Transverse colon (tissue), 4 donors: Measurements from ENCODE around the gene ABCG1. TPM values are rescaled to one million over a fixed set of nuclear protein-coding genes. Genes with fewer than 3 reads are reported as not detected.

Experiments used
- DNase-seq: peaks from one replicate; pipeline ENCODE4 v3.0.0-alpha.2; 2019
- H3K27ac ChIP-seq, 4 donors: fragments of 200-600 bp; sonication (generic); 2 replicates each; pipeline ENCODE4 v1.5.1; 2016 to 2018; ENCODE audit warnings: inconsistent platforms in 4 of 4
- H3K27me3 ChIP-seq: fragments of 200-600 bp; sonication (generic); 2 replicates; pipeline ENCODE4 v1.5.1; 2017; ENCODE audit warnings: inconsistent platforms
- H3K36me3 ChIP-seq, 4 donors: fragments of 200-600 bp; sonication (generic); 2 replicates each; pipeline ENCODE4 v1.5.1; 2017 to 2019; ENCODE audit warnings: inconsistent platforms in 4 of 4
- H3K4me1 ChIP-seq, 4 donors: fragments of 200-600 bp; sonication (generic); 2 replicates each; pipeline ENCODE4 v1.5.1; 2017 to 2020; ENCODE audit warnings: inconsistent platforms in 4 of 4
- H3K4me3 ChIP-seq, 4 donors: fragments of 200-600 bp; sonication (generic); 1 replicate in 1 of 4; 2 replicates in 3 of 4; pipeline versions ENCODE4 v1.5.1 to v1.6.1; 2017 to 2019; ENCODE audit warnings: inconsistent platforms in 4 of 4
- H3K9me3 ChIP-seq, 2 donors: fragments of 200-600 bp; sonication (generic); 2 replicates each; pipeline ENCODE4 v1.5.1; 2017 to 2019; ENCODE audit warnings: inconsistent platforms in 2 of 2
- CTCF ChIP-seq, 5 experiments: fragments of 200-600 bp in 3 of 5; fragments of 450-650 bp in 2 of 5; sonication (generic) in 3 of 5; IDR thresholded peaks; 1 replicate in 2 of 5; 2 replicates in 3 of 5; pipeline ENCODE4 v1.5.1; 2016 to 2017; ENCODE audit warnings: antibody characterized with exemption in 5 of 5, inconsistent platforms in 3 of 5, mild to moderate bottlenecking in 2 of 5, moderate library complexity in 1 of 5
- EP300 ChIP-seq: sonication (generic); formaldehyde crosslinking; IDR thresholded peaks from one replicate; pipeline ENCODE4 v1.6.1; 2017; ENCODE audit warnings: antibody characterized with exemption, low read depth
- POLR2A ChIP-seq: fragments of 450-650 bp; IDR thresholded peaks from one replicate; pipeline ENCODE4 v1.6.1; 2016; ENCODE audit warnings: antibody characterized with exemption, mild to moderate bottlenecking, moderate library complexity
- POLR2AphosphoS5 ChIP-seq, 3 donors: sonication (generic); formaldehyde crosslinking; IDR thresholded peaks; one replicate each; pipeline ENCODE4 v1.6.1; 2016; ENCODE audit warnings: antibody characterized with exemption in 3 of 3
- WGBS, 2 donors: methylation state at CpG; one replicate each; pipeline ENCODE4 v1.1.5; 2018; ENCODE audit warnings: low coverage in 1 of 2; 5-methylcytosine and 5-hydroxymethylcytosine counted together
- in situ Hi-C, 4 donors: fragments of 200-750 bp; cut with MboI; loops; one replicate each; pipeline versions ENCODE4 v1.15.0 to v1.15.1; 2017; ENCODE audit warnings: low sequenced_read_pairs in 3 of 4, low pct_ligation_motif_present in 1 of 4, low pct_unique_long_range_greater_than_20kb in 1 of 4
- intact Hi-C: fragments of 100-400 bp; cut with DNase I; formaldehyde crosslinking; loops from one replicate; pipeline ENCODE4 v1.15.1; 2023; ENCODE audit warnings: low total_unique reads
- total RNA-seq, 4 donors: library from RNA; depleted of rRNA; stranded (reverse); fragments of >200 nt; gene quantifications; one replicate each; pipeline ENCODE4 v1.1.0, GENCODE V29; 2016

ABCG1 gene
- total RNA-seq, 4 donors from 2014 or later: 17.1 to 67.7 (median 53.2) TPM

DNA sequence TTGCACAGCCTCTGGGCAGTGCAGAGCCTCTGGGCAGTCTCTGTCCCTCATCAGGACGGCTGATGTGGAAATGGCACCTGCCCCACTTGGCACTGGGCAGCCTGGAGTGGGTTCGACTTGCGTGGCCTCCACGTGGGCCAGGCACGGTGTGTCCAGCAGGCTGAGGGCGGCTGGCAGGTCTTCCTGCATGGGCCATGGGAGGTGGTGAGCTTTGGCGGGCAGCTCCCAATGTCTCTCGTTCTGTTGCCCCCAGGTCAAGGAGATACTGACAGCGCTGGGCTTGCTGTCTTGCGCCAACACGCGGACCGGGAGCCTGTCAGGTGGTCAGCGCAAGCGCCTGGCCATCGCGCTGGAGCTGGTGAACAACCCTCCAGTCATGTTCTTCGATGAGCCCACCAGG, 63.1 kb downstream of the ABCG1 start:
- Histone ChIP-seq H3K27ac (no peak overlapping the region), H3K27me3 (no peaks in the 10 kb centered on the region), H3K36me3 (peaks cover 0 to 5% (median 0%) of the 10 kb centered on the region in 4 donors), H3K4me1 (no peaks in the 10 kb centered on the region), H3K9me3 (no peaks in the 10 kb centered on the region), H3K4me3 (no peak overlapping the region)
- intact Hi-C loops (no loop called here), in situ Hi-C loops (no loop called here)
- 89 to 100% methylated on average over 8 of the region's 18 CpGs for WGBS, 2 donors
- DNase-seq: no peak
- TF ChIP-seq EP300 (no peak), POLR2AphosphoS5 (IDR thresholded peaks at IDR 0.05) (no peak), CTCF (IDR thresholded peaks at IDR 0.05) (no peak), POLR2A (no peak)

DNA sequence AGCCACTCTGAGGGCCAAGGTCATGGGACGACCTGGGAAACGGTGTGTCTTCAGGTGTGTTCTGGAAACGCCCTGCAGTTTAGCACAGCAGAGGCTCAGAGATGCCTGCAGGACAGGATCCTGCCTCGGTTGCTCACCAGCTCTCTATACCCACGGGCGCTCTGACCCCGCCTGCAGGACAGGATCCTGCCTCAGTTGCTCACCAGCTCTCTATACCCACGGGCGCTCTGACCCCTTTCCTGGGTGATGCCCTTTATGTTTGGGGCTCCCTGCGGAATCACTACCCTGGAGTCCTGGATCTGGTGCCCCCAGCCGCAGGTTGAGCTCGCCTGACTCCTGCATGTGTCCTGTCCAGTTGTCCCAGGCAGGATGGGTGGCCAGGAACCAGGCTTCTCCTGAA, 63.8 kb downstream of the ABCG1 start:
- TF ChIP-seq POLR2AphosphoS5 (IDR thresholded peaks at IDR 0.05) (no peak), EP300 (no peak), POLR2A (no peak), CTCF (IDR thresholded peaks at IDR 0.05) (no peak)
- intact Hi-C loops: no loop called here
- no peak overlapping the region for H3K4me3 ChIP-seq
- 89% methylated on average over 12 of the region's 12 CpGs; no CpG with 5 or more reads in 1 of the 2 donors for WGBS, 2 donors
- no peak for DNase-seq
- H3K9me3 ChIP-seq: no peaks in the 10 kb centered on the region
- H3K27me3 ChIP-seq: no peaks in the 10 kb centered on the region
- no peaks in the 10 kb centered on the region for H3K4me1 ChIP-seq
- peaks cover 0 to 5% (median 0%) of the 10 kb centered on the region in 4 donors for H3K36me3 ChIP-seq
- no peak overlapping the region for H3K27ac ChIP-seq
- in situ Hi-C loops: no loop called here

DNA sequence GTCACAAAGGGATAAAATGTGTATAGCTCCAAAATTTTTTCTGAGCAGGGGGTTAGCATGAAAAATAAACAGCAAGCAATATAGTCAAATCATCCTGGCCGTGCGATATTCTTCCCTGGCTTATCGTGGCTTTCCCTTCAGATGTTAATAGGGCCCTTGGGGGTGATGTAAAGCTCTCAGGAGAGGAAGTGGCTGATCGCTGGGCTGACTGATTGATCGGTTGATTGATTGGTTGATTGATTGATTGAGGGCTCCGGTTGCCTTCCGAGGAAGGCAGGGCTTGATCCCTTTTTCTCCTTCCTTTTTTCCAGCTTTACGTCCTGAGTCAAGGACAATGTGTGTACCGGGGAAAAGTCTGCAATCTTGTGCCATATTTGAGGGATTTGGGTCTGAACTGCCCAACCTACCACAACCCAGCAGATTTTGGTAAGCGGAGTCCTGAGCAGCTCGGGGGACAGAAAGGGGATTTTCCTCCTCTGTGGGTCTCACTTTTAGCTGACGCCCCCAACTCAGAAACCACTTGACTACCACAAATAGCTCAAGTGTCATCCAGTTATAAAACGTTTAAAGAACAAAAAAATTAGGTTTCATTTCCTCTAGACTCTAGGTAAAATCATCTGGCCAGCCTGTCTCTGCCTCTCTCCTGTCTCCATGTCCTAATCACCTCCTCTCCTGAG, 66.8 kb downstream of the ABCG1 start:
- in situ Hi-C loops (no loop called here), intact Hi-C loops (no loop called here)
- H3K4me3 ChIP-seq: no peak overlapping the region
- peaks cover 0 to 10% (median 3%) of the 10 kb centered on the region in 4 donors for H3K36me3 ChIP-seq
- TF ChIP-seq EP300 (no peak), CTCF (IDR thresholded peaks at IDR 0.05) (no peak), POLR2A (no peak), POLR2AphosphoS5 (IDR thresholded peaks at IDR 0.05) (no peak)
- DNase-seq: no peak
- H3K9me3 ChIP-seq: no peaks in the 10 kb centered on the region
- no peak overlapping the region for H3K27ac ChIP-seq
- 77 to 84% methylated on average over 7 to 13 of the region's 13 CpGs for WGBS, 2 donors
- H3K27me3 ChIP-seq: no peaks in the 10 kb centered on the region
- no peaks in the 10 kb centered on the region for H3K4me1 ChIP-seq

- intact Hi-C loops: no loop called here
- H3K36me3 ChIP-seq: peaks cover 0 to 12% (median 5%) of the 10 kb centered on the region in 4 donors
- no peaks in the 10 kb centered on the region for H3K4me1 ChIP-seq
- H3K27ac ChIP-seq: no peak overlapping the region
- WGBS, 2 donors: 73 to 90% methylated on average over 2 to 12 of the region's 12 CpGs
- TF ChIP-seq CTCF (IDR thresholded peaks at IDR 0.05): no peak
- no peak for TF ChIP-seq POLR2AphosphoS5 (IDR thresholded peaks at IDR 0.05)
- no peak for TF ChIP-seq EP300
- no peak for TF ChIP-seq POLR2A
- no peak overlapping the region for H3K4me3 ChIP-seq
- no peaks in the 10 kb centered on the region for H3K9me3 ChIP-seq
- no peak for DNase-seq
- H3K27me3 ChIP-seq: no peaks in the 10 kb centered on the region
- in situ Hi-C loops: no loop called here
These were observed 67.5 kb downstream of the ABCG1 start for GRCh38 chr21:42286416-42286815.
